Right forelimb (tissue), 1 donor: Measurements from ENCODE around the gene NXF3.
A peak's percentile ranks its signal among the peaks of the same experiment; 100 is the strongest.
"Not testable (repeated sequence)": the region's sequence is repeated elsewhere in the genome, so short reads cannot be mapped to it uniquely, and the experiment has no call there.

Experiments
- DNase-seq: peaks from one replicate; pipeline ENCODE4 v3.0.0-alpha.2; 2018

The NXF3 gene, protein sequence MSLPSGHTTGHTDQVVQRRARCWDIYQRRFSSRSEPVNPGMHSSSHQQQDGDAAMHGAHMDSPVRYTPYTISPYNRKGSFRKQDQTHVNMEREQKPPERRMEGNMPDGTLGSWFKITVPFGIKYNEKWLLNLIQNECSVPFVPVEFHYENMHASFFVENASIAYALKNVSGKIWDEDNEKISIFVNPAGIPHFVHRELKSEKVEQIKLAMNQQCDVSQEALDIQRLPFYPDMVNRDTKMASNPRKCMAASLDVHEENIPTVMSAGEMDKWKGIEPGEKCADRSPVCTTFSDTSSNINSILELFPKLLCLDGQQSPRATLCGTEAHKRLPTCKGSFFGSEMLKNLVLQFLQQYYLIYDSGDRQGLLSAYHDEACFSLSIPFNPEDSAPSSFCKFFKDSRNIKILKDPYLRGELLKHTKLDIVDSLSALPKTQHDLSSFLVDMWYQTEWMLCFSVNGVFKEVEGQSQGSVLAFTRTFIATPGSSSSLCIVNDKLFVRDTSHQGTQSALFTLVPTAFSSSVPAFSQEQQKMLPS

DNA sequence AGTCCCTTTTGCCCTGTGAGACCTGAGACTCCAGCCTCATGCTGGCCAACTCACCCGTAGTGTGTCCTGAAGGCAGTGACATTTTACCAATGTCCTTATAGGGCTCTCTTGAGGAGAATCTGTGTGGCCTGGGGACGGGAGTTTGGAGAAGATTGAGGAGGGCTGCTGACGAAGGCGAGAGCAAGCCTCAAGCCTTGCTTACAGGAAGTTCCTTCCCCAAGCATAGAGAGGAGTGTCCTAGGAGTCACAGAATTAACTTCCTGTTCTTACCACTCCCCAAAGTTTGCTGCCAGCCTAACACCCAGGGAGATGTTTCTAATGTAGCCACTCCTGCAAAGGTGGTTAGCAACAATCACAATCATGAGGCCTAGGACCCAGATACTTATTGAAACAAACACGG is at the start of gene NXF3:
TSS of gene NXF3 (minus strand) at position 202 of the 400 bp plus-strand sequence. CDS start at position 82, 120 bp downstream.
- no peak for DNase-seq

DNA sequence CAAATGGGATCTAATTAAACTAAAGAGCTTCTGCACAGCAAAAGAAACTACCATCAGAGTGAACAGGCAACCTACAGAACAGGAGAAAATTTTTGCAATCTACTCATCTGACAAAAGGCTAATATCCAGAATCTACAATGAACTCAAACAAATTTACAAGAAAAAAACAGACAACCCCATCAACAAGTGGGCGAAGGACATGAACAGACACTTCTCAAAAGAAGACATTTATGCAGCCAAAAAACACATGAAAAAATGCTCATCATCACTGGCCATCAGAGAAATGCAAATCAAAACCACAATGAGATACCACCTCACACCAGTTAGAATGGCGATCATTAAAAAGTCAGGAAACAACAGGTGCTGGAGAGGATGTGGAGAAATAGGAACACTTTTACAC is 43.6 kb upstream of the NXF3 start:
- not testable (repeated sequence) for DNase-seq

DNA sequence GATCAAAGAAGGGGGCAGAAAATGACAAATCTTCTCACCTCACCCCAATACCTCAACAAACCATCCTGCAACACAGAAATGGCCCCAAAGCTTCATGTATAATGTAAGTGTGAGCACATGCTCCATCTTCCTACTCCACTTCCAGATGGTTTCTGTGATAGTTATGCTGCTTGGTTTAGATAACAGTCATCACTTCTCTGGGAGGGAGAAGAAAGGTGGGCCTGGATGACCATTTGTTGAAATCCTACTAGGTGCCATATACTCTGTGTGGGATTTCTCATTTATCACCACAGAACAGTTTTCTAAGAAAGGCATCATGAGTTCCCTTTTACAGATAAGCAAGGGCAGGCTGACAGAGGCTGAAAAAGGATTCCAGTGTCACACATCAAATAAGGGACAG is 31.3 kb upstream of the NXF3 start:
- no peak for DNase-seq

DNA sequence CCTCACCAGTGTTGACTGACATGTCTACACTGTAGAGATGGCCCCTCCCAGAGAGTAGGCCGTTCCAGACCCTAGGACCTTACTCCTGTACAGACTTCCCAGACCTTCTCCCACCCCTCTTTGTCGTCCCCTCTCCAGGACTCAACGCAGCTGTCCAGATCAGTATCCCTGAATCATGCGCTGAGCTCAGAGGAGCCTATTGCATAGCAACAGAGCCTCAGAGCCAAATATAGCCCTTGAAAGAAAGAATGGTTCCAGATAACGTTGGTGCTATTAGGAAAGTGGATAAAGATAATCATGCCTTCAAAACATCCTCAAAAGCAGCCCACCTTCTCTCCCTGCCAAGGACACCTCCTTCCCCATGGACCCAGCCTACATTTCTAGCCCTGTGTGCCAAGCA is 27.8 kb upstream of the NXF3 start:
- DNase-seq: no peak

DNA sequence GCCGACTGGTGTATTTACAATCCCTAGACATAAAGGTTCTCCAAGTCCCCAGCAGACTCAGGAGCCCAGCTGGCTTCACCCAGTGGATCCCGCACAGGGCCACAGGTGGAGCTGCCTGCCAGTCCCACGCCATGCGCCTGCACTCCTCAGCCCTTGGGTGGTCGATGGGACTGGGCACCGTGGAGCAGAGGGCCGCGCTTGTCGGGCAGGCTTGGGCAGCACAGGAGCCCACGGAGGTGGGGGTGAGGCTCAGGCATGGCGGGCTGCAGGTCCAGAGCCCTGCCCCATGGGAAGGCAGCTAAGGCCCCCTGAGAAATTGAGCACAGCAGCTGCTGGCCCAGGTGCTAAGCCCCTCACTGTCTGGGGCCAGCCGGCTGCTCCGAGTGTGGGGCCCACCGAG is 24.0 kb upstream of the NXF3 start:
- DNase-seq: not testable (repeated sequence)

DNA sequence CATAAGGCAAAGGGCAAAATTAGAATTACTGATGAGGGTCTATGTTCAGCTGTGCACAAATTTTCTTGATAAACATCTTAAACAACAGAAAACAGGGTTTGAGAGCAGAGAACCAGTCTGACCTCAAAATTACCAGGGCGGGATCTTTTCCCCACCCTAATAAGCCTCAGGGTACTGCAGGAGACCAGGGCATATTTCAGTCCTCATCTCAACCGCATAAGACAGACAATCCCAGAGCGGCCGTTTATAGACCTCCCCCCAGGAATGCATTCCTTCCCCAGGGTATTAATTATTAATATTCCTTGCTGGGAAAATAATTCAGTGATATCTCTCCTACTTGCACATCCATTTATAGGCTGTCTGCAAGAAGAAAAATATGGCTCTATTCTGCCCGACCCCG is 16.6 kb upstream of the NXF3 start:
- DNase-seq: not testable (repeated sequence)

DNA sequence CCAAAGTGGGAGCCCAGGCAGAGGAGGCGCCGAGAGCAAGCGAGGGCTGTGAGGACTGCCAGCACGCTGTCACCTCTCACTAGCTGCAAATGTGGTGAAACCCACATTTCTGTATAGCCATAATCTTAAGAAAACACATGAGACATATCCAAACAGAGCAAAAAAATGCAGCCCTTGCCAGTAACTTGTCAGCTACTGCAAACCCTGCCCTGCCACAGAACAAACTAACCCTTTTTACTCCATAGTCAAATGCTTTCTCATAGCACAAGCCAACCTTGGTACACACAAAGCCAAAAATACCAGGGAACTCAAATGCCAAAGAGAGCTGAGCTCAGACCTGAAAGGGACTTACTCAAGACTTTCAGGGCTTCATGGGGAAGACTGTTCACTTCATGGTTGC is 14.9 kb upstream of the NXF3 start:
- no peak for DNase-seq

DNA sequence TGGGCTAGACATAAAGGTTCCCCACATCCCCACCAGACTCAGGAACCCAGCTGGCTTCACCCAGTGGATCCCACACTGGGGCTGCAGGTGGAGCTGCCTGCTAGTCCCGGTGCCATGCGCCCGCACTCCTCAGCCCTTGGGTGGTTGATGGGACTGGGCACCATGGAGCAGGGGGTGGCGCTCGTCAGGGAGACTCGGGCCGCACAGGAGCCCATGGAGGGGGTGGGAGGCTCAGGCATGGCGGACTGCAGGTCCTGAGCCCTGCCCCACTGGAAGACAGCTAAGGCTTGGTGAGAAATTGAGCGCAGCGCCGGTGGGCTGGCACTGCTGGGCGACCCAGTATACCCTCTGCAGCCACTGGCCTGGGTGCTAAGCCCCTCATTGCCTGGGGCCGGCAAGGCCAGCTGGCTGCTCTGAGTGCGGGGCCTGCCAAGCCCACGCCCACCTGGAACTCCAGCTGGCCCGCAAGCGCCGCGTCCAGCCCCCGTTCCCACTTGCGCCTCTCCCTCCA is 14.3 kb upstream of the NXF3 start:
- DNase-seq: not testable (repeated sequence)

DNA sequence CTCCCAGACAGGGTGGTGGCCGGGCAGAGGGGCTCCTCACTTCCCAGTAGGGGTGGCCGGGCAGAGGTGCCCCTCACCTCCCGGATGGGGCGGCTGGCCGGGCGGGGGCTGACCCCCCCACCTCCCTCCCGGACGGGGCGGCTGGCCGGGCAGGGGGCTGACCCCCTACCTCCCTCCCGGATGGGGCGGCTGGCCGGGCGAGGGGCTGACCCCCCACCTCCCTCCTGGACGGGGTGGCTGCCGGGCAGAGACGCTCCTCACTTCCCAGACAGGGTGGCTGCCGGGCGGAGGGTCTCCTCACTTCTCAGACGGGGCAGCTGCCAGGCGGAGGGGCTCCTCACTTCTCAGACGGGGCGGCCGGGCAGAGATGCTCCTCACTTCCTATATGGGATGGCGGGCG is 11.4 kb upstream of the NXF3 start:
- not testable (repeated sequence) for DNase-seq

DNA sequence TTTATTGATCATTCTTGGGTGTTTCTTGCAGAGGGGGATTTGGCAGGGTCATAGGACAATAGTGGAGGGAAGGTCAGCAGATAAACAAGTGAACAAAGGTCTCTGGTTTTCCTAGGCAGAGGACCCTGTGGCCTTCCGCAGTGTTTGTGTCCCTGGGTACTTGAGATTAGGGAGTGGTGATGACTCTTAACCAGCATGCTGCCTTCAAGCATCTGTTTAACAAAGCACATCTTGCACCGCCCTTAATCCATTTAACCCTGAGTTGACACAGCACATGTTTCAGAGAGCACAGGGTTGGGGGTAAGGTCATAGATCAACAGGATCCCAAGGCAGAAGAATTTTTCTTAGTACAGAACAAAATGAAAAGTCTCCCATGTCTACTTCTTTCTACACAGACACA is 10.9 kb upstream of the NXF3 start:
- DNase-seq: not testable (repeated sequence)

DNA sequence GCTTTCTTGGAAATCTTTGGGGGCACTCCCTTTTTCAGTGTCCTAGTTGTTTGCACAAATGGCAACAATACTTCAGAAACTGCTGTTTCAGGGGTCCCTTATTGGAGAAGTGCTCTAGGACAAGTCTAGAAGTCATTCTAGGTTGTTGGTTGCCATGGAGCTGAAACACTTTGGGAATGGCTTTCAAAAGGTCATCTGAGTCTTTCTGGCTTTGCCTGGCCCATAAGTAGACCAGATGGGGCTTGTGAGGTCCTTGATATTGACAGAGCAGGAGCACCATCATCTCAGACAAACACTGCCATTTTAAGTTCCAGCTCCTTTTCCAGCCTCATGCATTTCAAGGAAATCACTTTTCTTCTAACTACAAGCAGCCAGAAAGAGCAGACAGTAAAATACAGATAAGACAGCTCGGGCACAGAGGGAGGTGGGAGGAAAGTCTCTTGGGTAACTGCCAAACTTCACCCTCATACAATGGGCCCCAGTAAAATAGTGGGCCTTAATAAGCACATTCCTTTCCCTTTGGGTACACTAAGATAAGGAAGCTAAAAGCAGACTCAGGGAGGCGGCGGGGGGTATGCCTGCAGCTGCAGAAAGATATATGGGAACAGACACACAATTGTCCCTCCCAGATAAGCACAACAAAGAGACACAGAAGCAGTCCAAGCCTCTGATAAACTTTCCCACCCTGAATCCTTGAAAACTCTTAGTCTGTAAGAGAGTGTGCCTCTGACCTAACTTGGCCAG is 8.5 kb upstream of the NXF3 start:
- no peak for DNase-seq

DNA sequence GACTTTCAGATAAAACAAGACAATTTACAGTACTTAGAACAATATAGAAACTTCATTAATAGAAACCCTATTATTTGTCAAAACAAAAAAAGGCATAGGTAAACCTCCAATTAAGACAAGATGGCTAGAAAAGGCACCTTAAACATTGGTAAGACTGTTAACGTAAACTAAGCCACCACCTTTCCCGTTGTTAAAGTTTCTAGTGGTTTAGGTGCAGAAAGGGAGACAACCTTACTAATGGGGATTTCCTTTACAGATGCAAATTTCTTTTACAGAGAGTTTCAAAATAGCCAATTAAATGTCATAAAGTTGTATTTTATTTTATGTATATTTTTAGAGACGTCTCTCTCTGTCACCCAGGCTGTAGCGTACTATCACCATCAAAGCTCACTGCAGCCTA is 7.5 kb upstream of the NXF3 start:
- no peak for DNase-seq

DNA sequence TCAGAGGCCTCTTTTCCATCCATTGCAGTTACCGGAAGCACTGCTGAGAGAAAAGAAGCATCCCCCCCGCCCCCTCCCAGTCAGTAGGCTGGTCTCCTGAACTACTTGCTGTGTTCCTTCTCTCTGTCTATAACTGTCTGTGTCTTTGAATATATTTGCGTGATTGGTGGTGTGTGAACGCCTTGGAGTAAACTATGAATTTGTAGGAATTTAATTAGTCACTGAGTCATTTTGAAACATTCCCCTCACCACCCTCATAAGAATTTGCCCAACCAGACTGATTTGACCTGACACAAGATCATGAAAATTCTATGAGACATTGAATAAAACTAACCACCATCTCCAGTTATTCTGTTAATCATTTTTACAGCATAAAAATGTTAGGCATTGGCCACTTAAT is 6.7 kb upstream of the NXF3 start:
- no peak for DNase-seq

DNA sequence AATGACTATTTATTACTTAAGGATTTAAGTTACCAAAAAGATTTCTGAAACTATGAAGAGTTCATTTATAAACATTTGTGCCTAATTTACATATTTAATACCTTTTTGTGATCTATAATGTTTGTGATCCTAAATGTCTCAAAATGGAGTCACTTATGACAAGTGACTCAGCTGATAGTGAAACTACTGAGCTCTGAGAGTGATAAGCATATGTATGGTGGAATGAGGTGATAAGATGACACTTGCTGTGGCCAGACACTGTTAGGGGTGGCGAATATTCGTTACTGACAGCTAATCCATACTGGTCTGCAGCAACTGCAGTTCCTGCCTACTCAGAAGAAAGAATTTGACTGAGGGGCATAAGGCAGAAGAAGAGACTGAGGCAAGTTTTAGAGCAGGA is 5.5 kb upstream of the NXF3 start:
- no peak for DNase-seq

DNA sequence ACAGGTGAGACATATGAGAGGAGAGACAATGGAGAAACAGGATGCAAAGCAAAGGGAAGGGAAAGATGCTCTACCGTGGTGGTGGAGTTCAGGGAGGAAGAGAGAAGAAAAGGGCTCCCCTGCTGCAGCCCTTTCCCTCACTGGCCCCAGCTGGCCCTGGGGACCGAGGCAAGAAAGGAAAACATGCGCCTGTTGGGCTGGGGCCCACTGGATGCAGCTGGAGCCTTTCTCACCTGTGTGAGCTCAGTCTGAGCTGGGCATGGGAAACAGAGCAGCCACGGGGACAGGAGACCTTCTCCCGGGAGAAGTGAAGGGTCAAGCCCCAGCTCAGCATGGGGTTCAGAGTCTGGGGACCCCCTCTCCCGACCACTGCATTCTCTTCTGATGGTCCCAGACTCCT is 11.9 kb downstream of the NXF3 start:
- DNase-seq: no peak

DNA sequence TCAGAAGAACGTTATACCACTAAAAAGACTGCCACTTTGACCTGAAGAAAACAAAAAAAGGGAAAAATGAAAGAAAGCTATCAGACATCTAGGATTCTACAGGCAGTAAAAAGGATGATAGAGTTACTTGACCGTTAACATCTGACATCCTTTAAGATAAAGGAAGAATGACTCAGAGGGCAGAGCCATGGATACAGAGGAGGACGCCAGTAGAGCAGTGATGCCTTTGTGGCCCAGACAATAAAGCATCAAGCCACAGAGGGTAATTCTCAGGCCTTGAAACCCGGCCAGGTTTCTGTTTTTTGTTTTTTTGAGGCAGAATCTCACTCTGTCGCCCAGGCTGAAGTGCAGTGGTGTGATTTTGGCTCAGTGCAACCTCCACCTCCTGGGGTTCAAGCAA is 19.5 kb downstream of the NXF3 start:
- DNase-seq: no peak

DNA sequence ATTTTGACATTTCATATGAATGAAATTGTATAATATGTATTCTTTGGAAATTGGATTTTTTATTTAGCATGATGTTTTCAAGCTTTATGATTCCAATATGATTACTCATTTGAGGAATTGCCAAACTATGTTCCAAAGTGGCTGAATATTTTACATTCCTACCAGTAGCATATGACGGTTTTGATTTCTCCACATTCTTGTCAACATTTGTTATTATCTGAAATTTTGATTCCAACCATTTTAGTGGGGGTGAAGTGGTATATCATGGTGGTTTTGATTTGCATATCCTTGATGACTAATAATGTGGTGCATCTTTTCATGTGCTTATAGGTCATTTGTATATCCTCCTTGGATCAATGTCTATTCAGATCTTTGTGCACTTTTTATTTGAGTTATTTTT is 26.3 kb downstream of the NXF3 start:
- no peak for DNase-seq

DNA sequence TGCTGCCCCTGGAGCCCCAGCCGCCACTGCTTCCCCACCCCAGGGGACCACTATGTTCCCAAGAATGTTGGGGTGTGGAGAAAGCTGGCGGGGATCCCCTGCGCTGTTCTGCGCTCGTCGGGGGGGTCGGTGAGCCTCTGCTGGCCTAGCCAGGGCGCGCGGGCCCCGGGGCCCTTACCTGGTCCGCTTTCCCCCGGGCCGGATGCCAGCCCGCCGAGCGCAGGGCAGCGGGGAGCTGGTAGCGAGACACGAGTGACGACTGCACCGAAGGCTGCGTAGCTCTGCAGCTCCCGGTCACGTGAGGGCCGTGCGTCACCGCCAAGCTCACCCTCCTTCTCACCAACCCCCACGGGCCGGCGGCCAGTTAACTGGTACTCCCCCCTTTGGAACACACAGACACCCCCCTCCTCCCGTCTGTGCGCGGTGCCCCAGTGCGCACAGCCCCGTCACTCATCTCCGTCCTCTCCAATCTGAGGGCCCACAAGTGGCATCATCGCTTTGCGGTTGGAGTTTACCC is 29.0 kb downstream of the NXF3 start, which contains the start of gene BEX1:
TSS of gene BEX1 (minus strand) at position 254 of the 517 bp plus-strand sequence. CDS start 897 bp downstream, outside the sequence.
- DNase-seq: no peak

DNA sequence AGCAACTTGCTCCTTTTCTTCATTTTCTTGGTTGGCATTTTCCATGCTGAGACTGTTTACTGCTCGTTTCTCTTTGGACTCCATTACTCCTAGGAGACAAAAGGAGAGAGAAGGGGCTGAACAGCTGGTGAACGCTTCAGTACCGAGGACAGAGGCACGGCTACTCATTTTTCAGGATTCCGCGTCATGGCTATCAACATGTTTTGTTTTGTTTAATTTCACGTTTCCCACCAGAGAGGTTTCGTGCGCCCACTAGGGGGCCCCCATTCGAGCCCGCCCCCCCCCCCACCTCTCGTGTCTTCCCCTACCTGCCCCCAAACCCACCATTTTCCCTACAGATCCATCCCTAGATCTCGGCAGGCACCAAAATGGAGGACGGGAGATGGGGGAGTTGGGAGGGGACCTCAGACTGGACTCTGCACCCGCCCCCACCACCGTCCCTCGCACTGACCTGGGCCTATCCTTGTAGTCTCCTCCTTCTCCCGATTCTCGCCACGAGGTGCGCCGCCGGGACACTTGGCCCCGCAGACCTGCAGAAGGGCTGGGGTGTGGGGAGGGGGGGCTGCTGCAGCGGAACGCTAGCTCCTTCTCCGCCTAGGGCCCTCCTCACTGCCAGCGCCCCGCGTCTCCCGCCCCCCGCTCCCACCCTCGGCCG is 29.6 kb downstream of the NXF3 start:
- DNase-seq: peak; percentile 44

DNA sequence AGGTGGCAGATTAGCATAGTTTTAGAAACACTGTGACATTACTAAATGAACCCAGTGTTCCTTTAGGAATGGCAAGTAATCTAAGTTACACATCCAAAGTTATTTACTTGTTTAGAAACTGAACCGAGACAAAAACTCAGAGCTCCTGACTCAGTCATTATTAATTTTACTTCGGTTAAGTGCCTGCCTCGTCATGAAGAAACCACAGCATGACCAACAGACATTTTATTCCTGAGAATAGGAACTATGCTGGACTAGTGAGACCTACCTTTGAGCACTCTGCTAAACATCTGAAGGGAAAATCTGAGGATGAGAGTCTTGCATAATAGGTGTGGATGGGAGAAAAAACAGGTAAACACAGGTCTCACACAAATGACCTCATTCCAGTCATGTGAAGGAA is 31.5 kb downstream of the NXF3 start:
- no peak for DNase-seq

DNA sequence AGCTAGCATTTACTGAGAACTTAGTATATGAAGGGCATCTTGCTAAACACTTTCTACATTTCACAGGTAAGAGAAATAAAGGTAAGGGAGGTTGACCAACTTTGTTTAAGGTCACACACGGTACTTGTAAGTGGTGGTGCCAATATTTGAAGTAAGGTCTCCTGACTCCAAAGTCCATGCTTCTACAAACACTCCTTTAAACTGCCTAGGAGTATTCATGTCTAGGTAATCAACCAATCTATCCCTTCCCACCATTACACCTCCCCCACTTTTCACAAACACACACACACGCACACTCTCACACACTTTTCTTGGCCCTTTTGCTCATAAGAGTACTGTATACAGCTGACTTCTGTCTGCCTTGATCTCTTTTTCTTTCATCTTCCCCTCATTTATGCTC is 36.0 kb downstream of the NXF3 start:
- DNase-seq: no peak

DNA sequence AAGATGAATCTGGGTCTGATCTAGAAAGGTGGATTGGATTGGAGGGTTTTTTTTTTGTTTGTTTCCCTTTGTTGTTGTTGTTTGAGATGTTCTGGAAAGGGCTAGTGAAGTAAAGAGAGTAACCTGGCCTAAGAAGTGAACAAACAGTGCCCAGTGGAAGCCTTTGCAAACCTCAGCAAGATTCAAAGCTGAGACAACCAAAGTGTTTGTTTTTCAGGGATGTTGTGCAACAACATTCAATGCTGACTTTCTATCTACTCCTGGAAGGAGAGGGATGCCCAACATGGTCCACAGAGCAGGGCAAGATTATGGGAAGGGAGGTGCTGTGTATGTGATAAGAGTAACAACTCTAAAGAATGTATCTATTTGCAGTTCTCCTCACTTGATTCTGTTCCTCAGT is 40.3 kb downstream of the NXF3 start:
- no peak for DNase-seq

DNA sequence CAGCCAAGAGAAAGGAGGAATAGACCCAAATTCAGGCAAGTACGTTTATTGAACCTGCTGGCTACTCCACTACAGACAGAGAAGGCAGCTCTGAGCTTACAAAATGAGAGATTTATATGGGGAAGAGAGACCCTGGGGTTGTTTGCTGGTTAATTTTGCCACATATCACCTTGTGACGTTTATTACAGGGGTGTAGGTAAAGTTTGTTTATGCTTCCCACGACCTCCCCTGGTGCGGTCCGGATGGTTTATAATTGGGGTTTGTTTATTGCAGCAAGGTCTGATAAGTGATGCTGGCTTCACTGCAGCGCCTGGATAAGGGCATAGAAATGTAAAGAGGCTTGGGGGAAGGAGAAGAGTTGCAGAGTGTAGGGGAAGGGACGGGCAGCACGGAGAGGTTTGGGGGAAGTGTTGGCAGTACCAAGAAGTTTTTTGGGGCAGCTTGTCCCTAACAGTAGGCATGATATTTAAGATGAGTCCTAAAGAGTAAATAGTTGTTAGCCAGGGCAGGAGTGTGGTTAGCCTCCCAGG is 41.6 kb downstream of the NXF3 start:
- no peak for DNase-seq
